ENCODE data around the gene WDFY2.

The WDFY2 gene

GRCh38 chr13:51808811-51809210 is 224.5 kb downstream of the WDFY2 start:
- Histone ChIP-seq H3K4me3 (ENCODE audit: low read depth in 1 of 2, low read length in 2 of 2) (no peak overlapping the region), H3K27me3 (ENCODE audit: insufficient read depth, low read length, poor library complexity) (no peaks in the 10 kb centered on the region), H2AFZ (ENCODE audit: low read depth, low read length) (no peak overlapping the region), H3K79me2 (ENCODE audit: insufficient read depth, low read length) (no peaks in the 10 kb centered on the region), H3K4me1 (ENCODE audit: insufficient read depth, low read length) (peaks cover 15% of the 10 kb centered on the region), H4K20me1 (ENCODE audit: insufficient read depth, low read length) (no peaks in the 10 kb centered on the region), H3K9ac (ENCODE audit: low read depth, low read length) (no peak overlapping the region), H3K27ac (ENCODE audit: low read length) (no peak overlapping the region), H3K36me3 (ENCODE audit: insufficient read depth, low read length) (no peaks in the 10 kb centered on the region), H3K4me2 (ENCODE audit: insufficient read depth, low read length) (no peak overlapping the region), H3K9me3 (ENCODE audit: insufficient read depth, low read length, severe bottlenecking) (no peaks in the 10 kb centered on the region)
- DNase-seq = no peak
- no peak for TF ChIP-seq CTCF (IDR thresholded peaks at IDR 0.05; ENCODE audit: borderline replicate concordance, extremely low read depth, low read length, poor library complexity, severe bottlenecking)
- no peak for TF ChIP-seq EZH2 (IDR thresholded peaks at IDR 0.05; ENCODE audit: borderline replicate concordance, low read depth, low read length, severe bottlenecking)
- no peak for ATAC-seq (ENCODE audit: insufficient read depth, low read depth)

DNA sequence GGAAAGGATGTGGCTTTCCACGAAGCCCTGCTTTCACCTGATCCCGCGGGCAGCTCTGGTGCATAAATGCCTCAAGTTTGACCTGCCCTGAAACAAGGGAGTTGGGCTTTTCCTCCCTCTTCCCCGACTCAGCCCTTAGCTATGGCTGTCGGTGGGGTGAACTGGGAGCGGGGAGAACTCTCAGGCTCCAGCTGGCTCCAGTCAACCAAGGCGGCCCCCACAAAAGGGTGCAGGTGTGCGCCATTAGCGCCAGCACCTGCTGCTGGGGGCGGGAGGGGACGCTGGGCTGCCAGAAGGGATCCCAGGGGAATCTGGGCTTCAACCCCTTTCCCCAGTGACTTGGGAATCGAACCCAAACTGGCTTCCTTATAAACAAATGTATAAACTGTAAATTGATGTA is 226.8 kb downstream of the WDFY2 start:
- H3K9ac ChIP-seq (ENCODE audit: low read depth, low read length) = no peak overlapping the region

DNA sequence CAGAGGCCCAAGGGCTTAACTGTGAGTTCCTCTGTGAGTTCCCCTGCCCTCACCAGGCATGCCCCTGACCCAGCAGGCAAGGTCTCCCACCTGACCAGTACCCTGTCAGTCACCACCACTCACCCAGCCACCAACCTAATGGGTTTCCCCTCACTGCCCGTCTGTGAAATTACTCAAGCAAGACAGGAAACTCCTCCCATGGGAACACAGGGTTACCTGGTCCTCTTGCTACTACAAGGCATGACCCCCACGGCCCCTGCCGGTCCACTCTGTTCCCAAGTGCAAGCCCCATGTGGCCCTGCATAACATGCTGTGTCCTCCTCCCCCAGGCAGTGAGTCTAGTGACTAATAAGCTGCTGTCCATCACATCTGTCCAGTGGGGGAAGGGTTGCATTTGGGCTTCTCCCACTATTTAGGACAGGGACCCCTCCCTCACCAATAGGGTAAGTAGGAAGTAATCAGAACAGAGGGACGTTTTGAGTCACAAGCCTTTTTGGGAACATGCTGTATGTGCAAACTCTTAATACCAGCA is 227.7 kb downstream of the WDFY2 start:
- Histone ChIP-seq H3K27me3 (ENCODE audit: insufficient read depth, low read length, poor library complexity) (no peaks in the 10 kb centered on the region), H3K4me2 (ENCODE audit: insufficient read depth, low read length) (no peak overlapping the region), H3K79me2 (ENCODE audit: insufficient read depth, low read length) (no peaks in the 10 kb centered on the region), H3K4me1 (ENCODE audit: insufficient read depth, low read length) (peaks cover 9% of the 10 kb centered on the region), H3K36me3 (ENCODE audit: insufficient read depth, low read length) (no peaks in the 10 kb centered on the region), H4K20me1 (ENCODE audit: insufficient read depth, low read length) (no peaks in the 10 kb centered on the region), H3K27ac (ENCODE audit: low read length) (no peak overlapping the region), H3K9me3 (ENCODE audit: insufficient read depth, low read length, severe bottlenecking) (no peaks in the 10 kb centered on the region), H3K4me3 (ENCODE audit: low read depth in 1 of 2, low read length in 2 of 2) (no peak overlapping the region), H3K9ac (ENCODE audit: low read depth, low read length) (no peak overlapping the region), H2AFZ (ENCODE audit: low read depth, low read length) (no peak overlapping the region)
- no peak for DNase-seq
- no peak for ATAC-seq (ENCODE audit: insufficient read depth, low read depth)
- no peak for TF ChIP-seq EZH2 (IDR thresholded peaks at IDR 0.05; ENCODE audit: borderline replicate concordance, low read depth, low read length, severe bottlenecking)
- no peak for TF ChIP-seq CTCF (IDR thresholded peaks at IDR 0.05; ENCODE audit: borderline replicate concordance, extremely low read depth, low read length, poor library complexity, severe bottlenecking)

More for the DNA sequence above, 226.8 kb downstream of the WDFY2 start:
- ATAC-seq (ENCODE audit: insufficient read depth, low read depth) (no peak), DNase-seq (no peak)
- Histone ChIP-seq H4K20me1 (ENCODE audit: insufficient read depth, low read length) (no peaks in the 10 kb centered on the region), H3K79me2 (ENCODE audit: insufficient read depth, low read length) (no peaks in the 10 kb centered on the region), H3K4me2 (ENCODE audit: insufficient read depth, low read length) (no peak overlapping the region), H3K9me3 (ENCODE audit: insufficient read depth, low read length, severe bottlenecking) (no peaks in the 10 kb centered on the region), H3K27ac (ENCODE audit: low read length) (no peak overlapping the region), H3K4me1 (ENCODE audit: insufficient read depth, low read length) (peaks cover 9% of the 10 kb centered on the region), H3K27me3 (ENCODE audit: insufficient read depth, low read length, poor library complexity) (no peaks in the 10 kb centered on the region), H2AFZ (ENCODE audit: low read depth, low read length) (no peak overlapping the region), H3K36me3 (ENCODE audit: insufficient read depth, low read length) (no peaks in the 10 kb centered on the region), H3K4me3 (ENCODE audit: low read depth in 1 of 2, low read length in 2 of 2) (no peak overlapping the region)
- TF ChIP-seq CTCF (IDR thresholded peaks at IDR 0.05; ENCODE audit: borderline replicate concordance, extremely low read depth, low read length, poor library complexity, severe bottlenecking) (no peak), EZH2 (IDR thresholded peaks at IDR 0.05; ENCODE audit: borderline replicate concordance, low read depth, low read length, severe bottlenecking) (no peak)

GRCh38 chr13:51814071-51814470 is 229.8 kb downstream of the WDFY2 start:
- Histone ChIP-seq H4K20me1 (ENCODE audit: insufficient read depth, low read length) (no peaks in the 10 kb centered on the region), H3K36me3 (ENCODE audit: insufficient read depth, low read length) (no peaks in the 10 kb centered on the region), H3K4me3 (ENCODE audit: low read depth in 1 of 2, low read length in 2 of 2) (no peak overlapping the region), H3K79me2 (ENCODE audit: insufficient read depth, low read length) (no peaks in the 10 kb centered on the region), H3K27me3 (ENCODE audit: insufficient read depth, low read length, poor library complexity) (no peaks in the 10 kb centered on the region), H3K27ac (ENCODE audit: low read length) (no peak overlapping the region), H3K4me1 (ENCODE audit: insufficient read depth, low read length) (peaks cover 9% of the 10 kb centered on the region), H3K9me3 (ENCODE audit: insufficient read depth, low read length, severe bottlenecking) (no peaks in the 10 kb centered on the region), H2AFZ (ENCODE audit: low read depth, low read length) (no peak overlapping the region), H3K9ac (ENCODE audit: low read depth, low read length) (no peak overlapping the region), H3K4me2 (ENCODE audit: insufficient read depth, low read length) (no peak overlapping the region)
- DNase-seq (no peak), ATAC-seq (ENCODE audit: insufficient read depth, low read depth) (no peak)
- TF ChIP-seq EZH2 (IDR thresholded peaks at IDR 0.05; ENCODE audit: borderline replicate concordance, low read depth, low read length, severe bottlenecking) (no peak), CTCF (IDR thresholded peaks at IDR 0.05; ENCODE audit: borderline replicate concordance, extremely low read depth, low read length, poor library complexity, severe bottlenecking) (no peak)
